Activated T-helper 1 cell treated with anti-CD3 and anti-CD28 coated beads, Interleukin-12 subunit alpha, Interleukin-12 subunit beta, Interleukin-2, Interleukin-4 antibody, amounts not matched to agents 30 ng/mL and 10 ng/mL and 1 ng/mL, durations not matched to agents 14 hours and 24 hours and 36 hours (primary cell): Measurements from ENCODE around the gene SCML1. TPM values are rescaled to one million over a fixed set of nuclear protein-coding genes. Genes with fewer than 3 reads are reported as not detected.

ENCODE experiments used
- DNase-seq: peaks from one replicate; pipeline ENCODE4 v3.0.0; 2021; ENCODE audit warnings: low spot score
- H3K27ac Mint-ChIP-seq: one replicate; pipeline ENCODE4 v1.8.0; 2021; ENCODE audit warnings: mild to moderate bottlenecking, mixed read lengths
- H3K27me3 Mint-ChIP-seq: one replicate; pipeline ENCODE4 v1.8.0; 2022; ENCODE audit warnings: mild to moderate bottlenecking, moderate library complexity, mixed read lengths; ENCODE audit not compliant: insufficient read depth
- H3K36me3 Mint-ChIP-seq: one replicate; pipeline ENCODE4 v1.8.0; 2021; ENCODE audit warnings: low read depth, mixed read lengths
- H3K4me1 Mint-ChIP-seq: one replicate; pipeline ENCODE4 v1.8.0; 2021; ENCODE audit warnings: low read depth, mixed read lengths
- H3K4me3 Mint-ChIP-seq: one replicate; pipeline ENCODE4 v1.8.0; 2021; ENCODE audit warnings: mild to moderate bottlenecking, moderate library complexity, mixed read lengths
- H3K9me3 Mint-ChIP-seq: one replicate; pipeline ENCODE4 v1.8.0; 2021; ENCODE audit warnings: mixed read lengths
- intact Hi-C: fragments of 100-400 bp; cut with micrococcal nuclease; formaldehyde crosslinking; loops from one replicate; pipeline ENCODE4 v1.15.1; 2024
- total RNA-seq: library from RNA; stranded (reverse); gene quantifications from 2 replicates; pipeline ENCODE4 v1.2.3, GENCODE V29; 2022

Gene SCML1, protein sequence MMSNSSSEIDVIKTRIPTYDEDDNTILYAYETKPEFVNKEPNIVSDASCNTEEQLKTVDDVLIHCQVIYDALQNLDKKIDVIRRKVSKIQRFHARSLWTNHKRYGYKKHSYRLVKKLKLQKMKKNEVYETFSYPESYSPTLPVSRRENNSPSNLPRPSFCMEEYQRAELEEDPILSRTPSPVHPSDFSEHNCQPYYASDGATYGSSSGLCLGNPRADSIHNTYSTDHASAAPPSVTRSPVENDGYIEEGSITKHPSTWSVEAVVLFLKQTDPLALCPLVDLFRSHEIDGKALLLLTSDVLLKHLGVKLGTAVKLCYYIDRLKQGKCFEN
- 1.1 and 1.4 TPM in 2 replicates for total RNA-seq

DNA sequence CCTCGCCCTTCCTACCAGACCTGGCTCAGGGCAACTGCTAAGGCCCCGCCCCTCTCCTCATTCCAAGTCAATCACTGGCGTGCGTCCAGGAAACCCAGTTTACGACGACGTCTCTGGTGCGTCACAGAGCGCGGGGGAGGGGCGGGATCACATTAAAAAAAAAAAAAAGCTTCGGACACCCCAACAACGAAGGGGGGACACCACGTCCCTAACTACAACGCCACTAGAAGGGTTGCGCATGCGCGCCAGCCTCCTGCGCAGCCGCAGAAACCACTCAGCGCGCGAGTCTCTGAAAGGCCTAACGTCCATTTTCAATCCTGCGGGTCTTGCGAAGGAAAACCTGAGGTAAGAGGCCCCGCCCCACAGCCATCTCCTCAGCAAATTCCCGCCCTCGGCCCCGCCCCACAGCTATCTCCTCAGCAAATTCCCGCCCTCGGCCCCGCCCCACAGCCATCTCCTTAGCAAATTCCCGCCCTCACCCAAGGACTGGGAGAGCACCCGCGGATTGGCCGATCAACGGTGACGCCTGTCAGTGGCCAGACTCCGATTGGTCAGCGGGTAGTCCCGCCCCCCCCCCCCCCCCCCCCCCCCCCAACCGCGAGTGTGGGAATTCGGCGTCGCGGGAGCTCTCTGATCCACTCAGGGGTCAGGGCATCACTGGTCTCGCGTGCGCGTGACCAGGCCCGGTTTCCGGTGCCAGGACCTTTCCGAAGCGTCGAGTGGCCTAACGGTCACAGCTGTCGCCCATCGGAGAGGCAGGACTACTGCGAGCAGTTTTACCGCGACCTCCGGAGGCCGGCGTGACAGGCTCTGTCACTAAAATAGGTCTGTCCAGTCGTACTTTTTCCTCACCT is at the start of gene SCML1:
Gene SCML1, plus strand, starts transcription at position 638 of the 854 bp plus-strand sequence. CDS start 6,694 bp downstream, outside the sequence.
- peak; percentile 75 for DNase-seq
- Mint-ChIP-seq H3K36me3 (peaks cover 2% of the 10 kb centered on the region), H3K9me3 (no peaks in the 10 kb centered on the region), H3K27ac (peak within 1 kb of the TSS; percentile 79), H3K27me3 (peaks cover 34% of the 10 kb centered on the region), H3K4me1 (peaks cover 20% of the 10 kb centered on the region), H3K4me3 (peak within 1 kb of the TSS; percentile 80)
- intact Hi-C loops: loop anchor here (1.0 to 10.0 kb wide), 6 partner anchors 70 to 1605 kb away; partner anchors contain the start of genes PDHA1, PHKA2, RBBP7 and RS1

DNA sequence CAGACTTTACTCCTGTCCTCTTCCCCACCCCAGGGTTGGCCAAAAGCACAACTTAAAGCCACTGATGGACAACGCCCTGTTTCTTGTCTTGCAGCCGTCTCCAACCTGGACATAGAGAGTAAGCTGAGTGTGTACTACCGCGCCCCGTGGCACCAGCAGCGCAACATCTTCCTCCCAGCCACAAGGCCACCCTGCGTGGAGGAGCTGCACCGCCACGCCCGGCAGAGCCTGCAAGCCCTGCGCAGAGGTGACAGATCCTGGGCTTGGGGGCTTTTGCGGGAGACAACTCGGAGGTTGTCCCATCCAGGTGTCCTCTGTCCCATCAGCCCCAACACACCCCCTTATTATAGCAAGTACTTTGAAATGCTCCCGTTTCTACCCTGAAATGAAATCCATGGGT is 49.6 kb upstream of the SCML1 start:
- Mint-ChIP-seq H3K27ac (no peak overlapping the region), H3K4me1 (peaks cover 14% of the 10 kb centered on the region), H3K36me3 (no peaks in the 10 kb centered on the region), H3K9me3 (no peaks in the 10 kb centered on the region), H3K27me3 (no peaks in the 10 kb centered on the region), H3K4me3 (no peak overlapping the region)
- intact Hi-C loops: loop anchor here (10.0 kb wide), 1 partner anchor 53 kb away; no protein-coding TSS in a partner anchor
- DNase-seq: no peak

DNA sequence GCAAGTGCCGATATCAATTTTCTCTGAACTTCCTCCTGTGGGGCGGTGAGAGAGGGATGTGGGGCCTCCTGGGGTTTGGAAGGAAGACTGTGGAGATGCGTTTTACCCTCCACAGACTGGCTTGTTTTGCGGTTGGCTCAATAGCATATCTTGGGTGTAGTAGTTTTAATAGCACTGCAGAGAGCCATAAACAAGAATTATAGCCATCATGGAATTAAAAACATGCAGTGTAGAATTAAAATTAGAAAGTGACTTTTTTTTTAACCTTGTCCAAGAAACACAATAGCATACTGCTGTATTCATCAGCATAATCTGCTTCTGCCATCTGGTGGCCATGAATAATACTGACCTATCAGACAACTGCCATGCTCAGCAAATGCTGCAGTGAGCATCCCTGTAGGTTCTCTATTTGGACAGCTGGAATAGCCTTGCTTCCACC is 47.3 kb upstream of the SCML1 start:
- Mint-ChIP-seq H3K36me3 (no peaks in the 10 kb centered on the region), H3K27me3 (peaks cover 2% of the 10 kb centered on the region)

DNA sequence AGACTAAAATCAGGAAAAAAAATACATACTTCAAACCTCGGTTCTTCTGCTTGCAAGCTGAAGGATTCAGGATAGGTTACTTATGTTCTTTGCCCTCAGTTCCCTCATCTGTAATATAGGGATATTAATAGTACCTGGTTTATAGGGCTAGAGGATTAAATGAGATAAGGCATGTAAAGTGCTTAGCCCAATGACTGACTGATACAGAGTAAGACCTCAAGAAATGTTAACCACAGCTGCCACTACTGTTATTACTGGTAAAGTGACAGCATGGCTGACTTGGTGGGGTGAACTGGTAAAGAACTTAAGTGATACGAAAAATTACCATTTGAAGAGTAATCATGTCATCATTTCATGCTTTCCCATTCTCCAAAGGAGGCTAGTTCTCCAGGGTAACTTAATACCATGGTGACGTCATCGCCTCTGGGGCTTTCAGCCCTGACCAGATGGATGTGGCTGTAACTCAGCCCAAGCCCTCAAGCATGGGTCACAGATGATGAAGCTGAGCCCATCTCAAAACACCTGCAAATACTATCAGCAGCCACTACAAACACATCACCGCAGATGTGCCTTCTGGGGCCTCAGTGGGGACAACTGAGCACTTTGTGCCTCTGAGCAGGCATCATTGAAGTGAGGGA is 44.5 kb upstream of the SCML1 start:
- peaks cover 2% of the 10 kb centered on the region for H3K27me3 Mint-ChIP-seq
- DNase-seq: no peak
- H3K4me1 Mint-ChIP-seq: no peaks in the 10 kb centered on the region
- H3K36me3 Mint-ChIP-seq: no peaks in the 10 kb centered on the region
- intact Hi-C loops: loop anchor here (10.0 kb wide), 1 partner anchor 318 kb away; the partner anchor contains the start of gene NHS
- H3K27ac Mint-ChIP-seq: no peak overlapping the region
- no peak overlapping the region for H3K4me3 Mint-ChIP-seq
- H3K9me3 Mint-ChIP-seq: no peaks in the 10 kb centered on the region

More for the DNA sequence above, 47.3 kb upstream of the SCML1 start:
- Mint-ChIP-seq H3K4me1 (no peaks in the 10 kb centered on the region), H3K27ac (no peak overlapping the region), H3K4me3 (no peak overlapping the region), H3K9me3 (no peaks in the 10 kb centered on the region)
- intact Hi-C loops: loop anchor here (1.0 to 10.0 kb wide), 4 partner anchors 55 to 315 kb away; partner anchors contain the start of gene NHS
- peak; percentile 7 for DNase-seq

DNA sequence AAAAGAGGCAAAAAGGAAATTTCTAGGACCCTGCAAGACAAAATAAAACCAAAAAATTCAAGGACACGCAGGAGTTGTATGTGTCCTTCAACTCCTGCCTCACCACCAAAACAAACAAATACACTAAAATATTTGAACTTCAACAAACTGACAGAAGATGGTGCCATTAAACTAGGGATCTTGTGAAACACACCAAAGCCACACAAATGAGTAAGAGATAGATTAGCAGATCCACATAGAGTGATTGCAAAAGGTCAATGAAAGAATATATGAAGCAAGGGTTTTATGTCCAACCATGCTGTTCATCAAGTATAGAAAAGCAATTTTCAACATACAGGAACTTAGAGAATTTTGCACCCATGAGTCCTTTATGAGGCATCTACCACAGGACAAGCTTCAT is 40.1 kb upstream of the SCML1 start:
- H3K9me3 Mint-ChIP-seq: no peaks in the 10 kb centered on the region
- H3K27ac Mint-ChIP-seq: no peak overlapping the region
- no peak overlapping the region for H3K4me3 Mint-ChIP-seq
- no peaks in the 10 kb centered on the region for H3K36me3 Mint-ChIP-seq
- peaks cover 2% of the 10 kb centered on the region for H3K27me3 Mint-ChIP-seq
- intact Hi-C loops: loop anchor here (10.0 kb wide), 1 partner anchor 322 kb away; the partner anchor contains the start of gene NHS
- no peak for DNase-seq
- no peaks in the 10 kb centered on the region for H3K4me1 Mint-ChIP-seq

DNA sequence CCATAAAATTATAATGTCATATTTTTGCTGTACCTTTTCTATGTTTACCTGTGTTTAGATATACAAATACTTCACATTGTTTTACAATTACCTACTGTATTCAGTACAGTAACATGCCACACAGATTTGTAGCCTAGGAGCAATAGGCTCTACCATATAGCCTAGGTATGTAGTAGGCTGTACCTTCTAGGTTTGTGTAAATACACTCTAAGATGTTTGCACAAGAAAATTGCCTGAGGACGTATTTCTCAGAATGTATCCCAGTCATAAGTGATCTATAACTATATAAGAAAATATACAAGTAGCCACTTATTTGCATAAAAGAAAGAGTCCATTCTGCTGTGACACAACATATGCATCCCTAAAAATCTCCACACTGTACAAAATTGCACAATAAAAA is 36.3 kb upstream of the SCML1 start:
- H3K27ac Mint-ChIP-seq: no peak overlapping the region

DNA sequence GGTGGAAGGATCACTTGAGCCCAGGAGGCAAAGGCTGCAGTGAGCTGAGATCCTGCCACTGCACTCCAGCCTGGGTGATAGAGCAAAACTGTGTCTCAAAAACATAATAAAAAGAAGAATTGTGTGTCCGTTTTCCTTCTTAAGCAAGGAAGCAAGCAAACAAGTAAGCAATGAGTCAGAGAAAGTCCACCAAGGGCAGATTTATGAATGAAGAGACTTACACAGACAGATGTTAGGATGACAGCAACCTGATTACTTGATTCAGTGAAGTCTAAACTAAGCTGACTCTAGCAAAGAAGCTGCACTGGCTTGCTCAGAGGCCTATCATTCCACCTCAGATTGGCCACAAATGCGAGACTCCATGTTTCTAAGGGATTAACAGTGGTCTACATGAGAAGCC is 34.1 kb upstream of the SCML1 start:
- no peak for DNase-seq
- no peak overlapping the region for H3K4me3 Mint-ChIP-seq
- H3K9me3 Mint-ChIP-seq: no peaks in the 10 kb centered on the region
- H3K27me3 Mint-ChIP-seq: peaks cover 2% of the 10 kb centered on the region
- H3K4me1 Mint-ChIP-seq: no peaks in the 10 kb centered on the region
- H3K27ac Mint-ChIP-seq: no peak overlapping the region
- H3K36me3 Mint-ChIP-seq: no peaks in the 10 kb centered on the region
- intact Hi-C loops: no loop called here

More for the DNA sequence above, 36.3 kb upstream of the SCML1 start:
- Mint-ChIP-seq H3K9me3 (no peaks in the 10 kb centered on the region), H3K4me1 (no peaks in the 10 kb centered on the region), H3K27me3 (no peaks in the 10 kb centered on the region), H3K36me3 (no peaks in the 10 kb centered on the region), H3K4me3 (no peak overlapping the region)
- intact Hi-C loops: no loop called here
- no peak for DNase-seq

DNA sequence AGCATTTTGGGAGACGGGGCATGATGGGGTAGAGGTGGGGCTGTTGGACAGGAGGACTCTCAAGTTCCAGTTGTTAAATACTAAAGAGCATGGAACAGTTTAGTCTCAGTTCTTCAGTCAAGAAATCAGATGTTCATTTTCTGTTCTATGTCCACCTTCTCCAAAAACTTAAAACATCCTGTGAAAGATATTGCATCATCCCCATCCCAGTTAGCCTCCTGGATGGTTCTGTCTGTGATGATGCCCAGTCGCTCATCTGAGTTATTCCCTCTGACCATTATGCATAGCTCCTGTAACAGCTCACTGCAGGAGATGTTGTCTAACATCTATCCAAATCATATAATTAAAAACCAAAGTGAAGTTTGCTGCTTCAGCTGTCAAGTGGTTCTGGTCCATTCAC is 32.1 kb upstream of the SCML1 start:
- Mint-ChIP-seq H3K36me3 (no peaks in the 10 kb centered on the region), H3K27ac (no peak overlapping the region), H3K27me3 (peaks cover 5% of the 10 kb centered on the region), H3K4me1 (no peaks in the 10 kb centered on the region), H3K4me3 (no peak overlapping the region), H3K9me3 (no peaks in the 10 kb centered on the region)
- no peak for DNase-seq
- intact Hi-C loops: no loop called here

DNA sequence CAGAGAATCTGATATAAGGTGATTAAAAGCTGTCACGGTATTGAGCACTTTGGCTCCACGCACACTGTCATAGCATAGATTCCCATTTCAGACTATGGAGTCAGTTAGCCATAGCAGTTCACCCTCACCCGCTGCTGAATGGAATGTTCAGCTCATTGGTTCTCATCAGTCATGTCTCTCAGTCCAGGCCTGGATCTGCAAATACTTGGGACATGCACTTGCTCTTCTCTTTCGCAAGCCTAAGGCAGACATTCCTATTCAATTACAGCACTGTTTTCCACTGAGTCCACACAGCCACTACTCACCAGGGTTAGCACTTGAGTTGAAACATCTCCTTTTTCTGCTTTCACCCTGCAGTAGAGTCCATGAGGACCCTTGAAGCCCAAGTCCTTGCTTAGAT is 30.6 kb upstream of the SCML1 start:
- intact Hi-C loops: no loop called here
- Mint-ChIP-seq H3K4me3 (no peak overlapping the region), H3K4me1 (no peaks in the 10 kb centered on the region)

DNA sequence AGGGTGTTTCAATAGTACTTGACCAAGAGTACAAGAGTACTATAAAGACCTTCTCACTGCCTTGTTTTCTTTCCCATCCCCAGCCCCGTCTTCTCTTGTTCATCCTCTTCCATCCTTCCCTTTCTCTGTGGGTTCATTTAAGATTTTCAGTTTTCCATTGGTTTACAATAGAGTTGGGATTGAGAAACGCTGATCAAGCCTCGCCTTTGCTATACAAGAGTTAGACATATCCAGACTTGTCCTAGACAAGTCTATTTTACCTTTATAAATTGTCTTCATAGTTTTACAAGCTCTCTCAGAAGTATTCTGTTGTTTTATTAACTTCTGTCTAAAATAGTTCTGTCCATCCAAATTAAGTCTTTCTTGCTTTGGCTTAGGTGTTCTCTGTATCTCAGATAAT is 29.6 kb upstream of the SCML1 start:
- intact Hi-C loops: no loop called here
- Mint-ChIP-seq H3K27me3 (peaks cover 5% of the 10 kb centered on the region), H3K9me3 (no peaks in the 10 kb centered on the region), H3K4me3 (no peak overlapping the region), H3K36me3 (no peaks in the 10 kb centered on the region), H3K27ac (no peak overlapping the region), H3K4me1 (no peaks in the 10 kb centered on the region)
- no peak for DNase-seq

More for the DNA sequence above, 30.6 kb upstream of the SCML1 start:
- peaks cover 5% of the 10 kb centered on the region for H3K27me3 Mint-ChIP-seq
- DNase-seq: no peak
- no peaks in the 10 kb centered on the region for H3K36me3 Mint-ChIP-seq
- H3K27ac Mint-ChIP-seq: no peak overlapping the region
- no peaks in the 10 kb centered on the region for H3K9me3 Mint-ChIP-seq

DNA sequence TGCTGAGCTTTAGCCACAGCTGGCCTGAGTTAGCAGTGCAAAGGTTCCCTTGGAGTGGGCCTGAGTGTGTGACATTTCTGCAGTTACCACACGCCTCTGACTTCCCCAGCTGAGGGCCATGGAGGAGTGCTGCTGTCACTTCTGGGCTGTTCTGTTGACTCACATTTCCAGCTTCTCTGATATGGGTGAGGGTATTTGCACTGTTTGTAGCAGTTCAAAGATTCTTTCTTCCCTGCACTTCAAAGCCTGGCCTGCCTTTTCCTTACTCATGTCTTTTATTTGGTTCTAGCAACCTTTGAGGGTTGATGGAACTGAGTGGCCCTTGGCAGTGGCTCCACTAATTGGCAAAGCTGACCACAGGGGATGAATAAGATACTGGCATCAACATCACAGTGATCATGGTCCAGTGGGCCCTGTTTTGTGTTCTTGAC is 26.4 kb upstream of the SCML1 start:
- intact Hi-C loops: no loop called here
- Mint-ChIP-seq H3K4me1 (no peaks in the 10 kb centered on the region), H3K27ac (no peak overlapping the region), H3K9me3 (no peaks in the 10 kb centered on the region), H3K4me3 (no peak overlapping the region), H3K36me3 (no peaks in the 10 kb centered on the region), H3K27me3 (peaks cover 5% of the 10 kb centered on the region)
- no peak for DNase-seq

DNA sequence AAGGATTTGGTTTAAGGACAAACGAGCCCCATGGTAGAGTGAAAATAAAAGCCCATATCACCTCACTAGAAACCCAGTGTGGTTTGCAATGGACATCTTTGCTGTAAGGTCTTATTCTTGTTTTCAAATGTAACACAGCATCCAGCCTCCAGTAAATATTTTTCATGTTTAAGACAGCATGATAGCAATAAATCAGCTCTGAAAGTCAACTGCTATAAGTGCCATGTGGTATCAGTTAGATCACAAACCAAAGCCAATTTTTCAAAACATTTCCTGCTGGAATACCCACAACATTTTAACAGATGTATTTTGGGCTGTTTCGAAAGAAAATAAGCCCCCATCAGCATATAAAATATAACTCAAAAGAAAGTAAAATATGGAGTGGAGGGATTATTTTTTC is 24.0 kb upstream of the SCML1 start:
- intact Hi-C loops: no loop called here
- no peaks in the 10 kb centered on the region for H3K4me1 Mint-ChIP-seq
- peaks cover 2% of the 10 kb centered on the region for H3K27me3 Mint-ChIP-seq
- DNase-seq: no peak
- no peak overlapping the region for H3K4me3 Mint-ChIP-seq
- H3K9me3 Mint-ChIP-seq: no peaks in the 10 kb centered on the region
- no peaks in the 10 kb centered on the region for H3K36me3 Mint-ChIP-seq
- no peak overlapping the region for H3K27ac Mint-ChIP-seq
